Measurements from ENCODE around the gene SESN2. TPM values are rescaled to one million over a fixed set of nuclear protein-coding genes. Genes with fewer than 3 reads are reported as not detected.

Gene SESN2
- total and polyA plus RNA-seq, 2 donors from 2014 or later = 19.4 to 22.7 TPM

DNA sequence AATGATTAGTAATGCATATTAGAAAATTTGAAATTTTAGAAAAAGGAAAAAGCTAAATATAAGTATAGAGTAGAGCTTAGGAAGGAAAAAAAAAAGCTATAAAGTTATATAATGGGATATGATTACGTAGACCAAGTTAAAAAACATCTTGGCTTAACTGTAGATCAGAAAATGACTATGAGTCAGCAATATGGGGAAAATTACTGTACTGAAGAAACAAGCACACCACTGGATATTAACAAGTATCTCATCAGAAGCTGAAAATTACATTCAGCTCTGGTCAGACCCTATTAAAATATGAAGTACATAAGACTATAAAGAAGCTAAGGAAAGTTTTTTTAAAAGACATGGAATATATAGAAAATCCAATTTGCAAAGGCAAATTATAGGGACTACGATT is 46.0 kb upstream of the SESN2 start:
- TF ChIP-seq, protein P1, sequence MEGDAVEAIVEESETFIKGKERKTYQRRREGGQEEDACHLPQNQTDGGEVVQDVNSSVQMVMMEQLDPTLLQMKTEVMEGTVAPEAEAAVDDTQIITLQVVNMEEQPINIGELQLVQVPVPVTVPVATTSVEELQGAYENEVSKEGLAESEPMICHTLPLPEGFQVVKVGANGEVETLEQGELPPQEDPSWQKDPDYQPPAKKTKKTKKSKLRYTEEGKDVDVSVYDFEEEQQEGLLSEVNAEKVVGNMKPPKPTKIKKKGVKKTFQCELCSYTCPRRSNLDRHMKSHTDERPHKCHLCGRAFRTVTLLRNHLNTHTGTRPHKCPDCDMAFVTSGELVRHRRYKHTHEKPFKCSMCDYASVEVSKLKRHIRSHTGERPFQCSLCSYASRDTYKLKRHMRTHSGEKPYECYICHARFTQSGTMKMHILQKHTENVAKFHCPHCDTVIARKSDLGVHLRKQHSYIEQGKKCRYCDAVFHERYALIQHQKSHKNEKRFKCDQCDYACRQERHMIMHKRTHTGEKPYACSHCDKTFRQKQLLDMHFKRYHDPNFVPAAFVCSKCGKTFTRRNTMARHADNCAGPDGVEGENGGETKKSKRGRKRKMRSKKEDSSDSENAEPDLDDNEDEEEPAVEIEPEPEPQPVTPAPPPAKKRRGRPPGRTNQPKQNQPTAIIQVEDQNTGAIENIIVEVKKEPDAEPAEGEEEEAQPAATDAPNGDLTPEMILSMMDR (IDR thresholded peaks at IDR 0.05; ENCODE audit: borderline replicate concordance, extremely low read depth, insufficient read depth) = no peak
- DNase-seq = no peak
- no peak for FAIRE-seq
- no peaks in the 10 kb centered on the region for H3K4me1 ChIP-seq (ENCODE audit: control insufficient read depth in 2 of 3, insufficient read depth in 2 of 3, low read depth in 1 of 3, low read length in 3 of 3)
- no peaks in the 10 kb centered on the region for H3K9me3 ChIP-seq (ENCODE audit: control insufficient read depth in 2 of 3, insufficient read depth in 1 of 3, low read length in 3 of 3)
- intact Hi-C loops (cut with DNase I) = no loop called here
- peaks cover 2 to 19% (median 17%) of the 10 kb centered on the region in 3 donors for H3K36me3 ChIP-seq (ENCODE audit: control insufficient read depth in 2 of 3, insufficient read depth in 3 of 3, low read length in 3 of 3)
- no peak overlapping the region for H3K9ac ChIP-seq (ENCODE audit: low read length in 3 of 3)
- no peaks in the 10 kb centered on the region for H3K27me3 ChIP-seq (ENCODE audit: control insufficient read depth, insufficient read depth, low read length)
- no peak overlapping the region for H3K27ac ChIP-seq (ENCODE audit: low read depth in 2 of 2, low read length in 2 of 2)
- no peak overlapping the region for H3K4me3 ChIP-seq (ENCODE audit: low read length in 3 of 3)

DNA sequence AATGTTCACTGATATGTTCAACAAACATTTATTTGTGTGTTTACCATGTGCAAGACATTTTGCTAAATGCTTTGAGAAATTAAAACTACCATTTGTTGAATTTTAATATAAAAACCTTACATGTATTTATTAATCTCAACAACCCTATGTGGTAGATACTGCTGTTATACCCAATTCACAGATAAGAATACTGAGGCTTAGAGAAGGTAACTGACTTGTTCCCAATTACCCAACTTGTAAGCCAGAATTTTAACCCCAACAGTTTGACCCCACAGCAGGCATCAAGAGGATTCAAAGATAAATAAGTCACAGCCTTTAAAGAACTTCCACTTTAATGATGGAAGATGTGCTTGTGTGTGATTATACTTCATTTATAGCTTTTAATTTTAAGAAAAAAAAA is 30.2 kb upstream of the SESN2 start:
- Histone ChIP-seq H3K27me3 (ENCODE audit: control insufficient read depth, insufficient read depth, low read length) (no peaks in the 10 kb centered on the region), H3K9me3 (ENCODE audit: control insufficient read depth in 2 of 3, insufficient read depth in 1 of 3, low read length in 3 of 3) (no peaks in the 10 kb centered on the region), H3K27ac (ENCODE audit: low read depth in 2 of 2, low read length in 2 of 2) (no peak overlapping the region), H3K4me1 (ENCODE audit: control insufficient read depth in 2 of 3, insufficient read depth in 2 of 3, low read depth in 1 of 3, low read length in 3 of 3) (peaks cover 0 to 9% (median 6%) of the 10 kb centered on the region in 3 donors), H3K9ac (ENCODE audit: low read length in 3 of 3) (no peak overlapping the region), H3K4me3 (ENCODE audit: low read length in 3 of 3) (no peak overlapping the region), H3K36me3 (ENCODE audit: control insufficient read depth in 2 of 3, insufficient read depth in 3 of 3, low read length in 3 of 3) (peaks cover 0 to 19% (median 3%) of the 10 kb centered on the region in 3 donors)
- FAIRE-seq (no peak), DNase-seq (no peak)
- intact Hi-C loops (cut with DNase I) = no loop called here
- TF ChIP-seq, protein P1 (IDR thresholded peaks at IDR 0.05; ENCODE audit: borderline replicate concordance, extremely low read depth, insufficient read depth) = no peak

DNA sequence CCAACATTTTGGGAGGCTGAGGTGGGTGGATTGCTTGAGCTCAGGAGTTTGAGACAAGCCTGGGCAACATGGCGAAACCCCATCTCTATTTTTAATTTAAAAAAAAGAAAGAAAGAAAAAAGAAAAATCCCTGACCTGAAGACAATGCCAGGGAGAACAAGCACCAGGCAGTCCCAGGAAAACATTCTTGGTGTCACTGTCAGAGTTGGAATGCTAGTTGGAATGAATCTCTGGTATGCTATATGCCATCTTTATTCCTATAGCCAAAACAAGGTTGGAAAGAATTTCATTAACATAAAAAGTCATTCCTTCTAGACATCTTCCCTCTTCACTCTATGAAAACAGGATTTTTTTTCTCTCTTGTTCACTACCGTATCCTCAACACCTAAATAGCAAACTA is 29.3 kb upstream of the SESN2 start:
- peaks cover 0 to 9% (median 6%) of the 10 kb centered on the region in 3 donors for H3K4me1 ChIP-seq (ENCODE audit: control insufficient read depth in 2 of 3, insufficient read depth in 2 of 3, low read depth in 1 of 3, low read length in 3 of 3)
- FAIRE-seq = no peak
- H3K27ac ChIP-seq (ENCODE audit: low read depth in 2 of 2, low read length in 2 of 2) = no peak overlapping the region
- TF ChIP-seq, protein P1 (IDR thresholded peaks at IDR 0.05; ENCODE audit: borderline replicate concordance, extremely low read depth, insufficient read depth) = no peak
- no peak overlapping the region for H3K4me3 ChIP-seq (ENCODE audit: low read length in 3 of 3)
- DNase-seq = no peak
- no peaks in the 10 kb centered on the region for H3K27me3 ChIP-seq (ENCODE audit: control insufficient read depth, insufficient read depth, low read length)
- intact Hi-C loops (cut with DNase I) = no loop called here
- H3K9me3 ChIP-seq (ENCODE audit: control insufficient read depth in 2 of 3, insufficient read depth in 1 of 3, low read length in 3 of 3) = no peaks in the 10 kb centered on the region
- peaks cover 0 to 19% (median 0%) of the 10 kb centered on the region in 3 donors for H3K36me3 ChIP-seq (ENCODE audit: control insufficient read depth in 2 of 3, insufficient read depth in 3 of 3, low read length in 3 of 3)
- no peak overlapping the region for H3K9ac ChIP-seq (ENCODE audit: low read length in 3 of 3)
